SHP77 treated with DMSO at 0.1 percent for 48 hours (cell line): ENCODE measurements around the gene BLOC1S2.
"Not testable (repeated sequence)": the region's sequence is repeated elsewhere in the genome, so short reads cannot be mapped to it uniquely, and the experiment has no call there.

Experiments
- DNase-seq: peaks from one replicate; lab custom pipeline; 2025; lab: John Stamatoyannopoulos, UW

Gene BLOC1S2

GRCh38 chr10:100286051-100287033, at the start of gene BLOC1S2:
TSS of gene BLOC1S2 (minus strand) at chr10:100286680. CDS start at chr10:100286659, 21 bp downstream.
- DNase-seq: peak; percentile 52

DNA sequence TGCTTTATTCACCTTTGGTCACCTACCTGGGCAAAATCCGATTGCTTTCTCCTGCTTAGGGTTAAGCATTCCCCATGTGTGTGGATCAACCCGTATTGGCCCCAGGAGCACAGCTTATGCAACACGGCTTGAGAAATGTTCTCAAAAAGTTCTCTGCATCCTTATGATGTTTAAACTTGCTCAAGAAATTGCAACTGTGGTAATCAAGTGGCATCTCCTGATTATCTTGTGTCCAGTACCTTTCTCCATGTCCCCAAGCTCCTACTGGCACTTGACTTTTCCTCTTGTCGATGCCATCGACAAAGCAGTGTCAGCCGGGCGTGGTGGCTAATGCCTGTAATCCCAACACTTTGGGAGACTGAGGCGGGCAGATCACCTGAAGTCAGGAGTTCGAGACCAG, 48.3 kb upstream of the BLOC1S2 start:
- no peak for DNase-seq

DNA sequence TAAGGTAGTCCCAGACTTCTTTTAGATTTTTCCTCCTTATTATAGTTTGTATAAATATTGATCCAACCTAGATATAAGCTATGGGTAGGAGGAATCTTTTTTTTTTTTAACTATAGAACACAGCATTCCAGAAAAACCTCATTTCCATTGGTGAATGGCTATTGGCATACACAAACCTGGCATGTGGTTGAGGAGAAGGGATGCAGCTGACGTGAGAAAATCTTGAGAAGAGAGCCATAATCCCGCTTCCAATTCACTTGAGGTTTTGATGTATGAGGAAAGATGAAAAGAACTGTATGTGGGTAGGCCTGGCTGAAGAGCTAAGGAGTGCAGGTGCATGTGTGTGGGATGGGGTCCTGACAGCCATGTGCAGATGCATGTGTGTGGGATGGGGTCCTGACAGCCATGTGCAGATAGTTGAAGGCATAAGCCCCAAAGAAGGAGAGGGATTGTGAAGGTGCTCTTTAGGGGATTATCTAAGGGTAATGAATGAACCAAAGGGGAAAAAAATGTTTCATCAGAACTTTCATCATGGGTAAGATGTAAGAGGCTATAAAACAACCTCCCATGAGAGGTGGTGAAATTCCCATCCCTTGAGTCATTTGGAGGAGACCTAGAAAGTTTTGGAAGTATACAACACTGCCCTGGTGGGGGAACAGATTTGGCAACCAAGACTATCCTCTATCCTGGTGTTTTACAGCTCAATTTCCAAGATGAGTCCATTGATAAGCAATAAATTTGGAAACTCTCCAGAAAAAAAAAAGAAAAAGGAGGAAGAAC, 47.4 kb upstream of the BLOC1S2 start:
- DNase-seq: no peak

- no peak for DNase-seq
Measured at GRCh38 chr10:100333106-100333505, 46.6 kb upstream of the BLOC1S2 start.

DNA sequence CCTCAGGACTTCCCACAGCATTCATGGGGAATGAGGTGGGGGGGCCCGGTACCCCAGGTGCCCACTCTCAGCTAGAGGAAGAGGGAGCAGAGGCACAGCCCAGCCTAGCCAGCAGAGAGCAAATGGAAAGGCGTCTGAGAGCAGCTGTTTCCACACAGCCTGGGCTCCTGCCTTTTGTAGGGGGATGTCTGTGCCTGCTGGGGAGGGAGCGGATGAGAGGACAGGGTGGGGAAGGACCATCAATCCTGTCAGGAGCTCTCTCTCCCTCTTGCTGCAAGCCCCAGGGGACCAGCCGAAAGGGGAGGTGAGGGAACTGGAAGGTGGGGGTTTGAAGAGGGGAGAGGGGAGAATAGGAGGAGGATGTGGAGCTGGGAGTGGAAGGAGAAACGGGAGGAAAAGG, 43.6 kb upstream of the BLOC1S2 start, which contains the start of gene PKD2L1:
Gene PKD2L1, minus strand, starts transcription at position 150 of the 400 bp plus-strand sequence. Its CDS starts 125 bp downstream, at position 25.
- DNase-seq: no peak

DNA sequence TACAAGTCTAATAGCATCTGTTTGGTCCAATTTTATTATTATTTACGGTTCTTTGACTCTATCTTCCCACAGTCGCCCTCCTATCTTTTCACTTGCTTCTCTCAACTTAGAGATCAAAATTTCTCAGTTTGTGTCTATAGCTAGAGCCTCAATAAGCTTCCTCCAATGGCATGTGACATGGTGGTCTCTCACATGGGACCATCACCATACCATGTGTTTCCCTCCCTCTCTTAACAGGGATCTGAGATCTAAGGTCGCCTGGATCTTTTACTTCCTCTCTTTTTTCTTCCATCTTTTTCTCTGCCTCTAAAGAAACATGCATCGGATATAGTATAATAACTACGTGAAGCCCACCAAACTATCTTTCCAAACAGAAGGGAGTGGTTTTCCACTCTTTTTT, 41.7 kb upstream of the BLOC1S2 start:
- DNase-seq: no peak

DNA sequence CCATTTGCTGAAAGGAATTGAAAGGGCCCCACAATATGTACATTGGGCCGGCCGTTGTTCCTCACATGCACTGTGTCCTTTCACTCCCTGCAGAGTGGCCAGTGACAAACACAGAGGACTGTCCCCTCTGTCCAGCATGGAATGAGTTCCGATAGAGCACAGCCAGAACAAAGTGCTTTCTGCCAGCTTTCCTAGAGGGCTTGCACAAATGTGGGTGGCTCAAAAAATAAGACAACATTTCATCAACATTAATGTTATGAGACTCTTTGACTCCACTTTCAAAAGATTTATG, 41.2 kb upstream of the BLOC1S2 start:
- DNase-seq: no peak

GRCh38 chr10:100327007-100327717, 40.7 kb upstream of the BLOC1S2 start:
- DNase-seq: no peak

GRCh38 chr10:100325158-100325557, 38.7 kb upstream of the BLOC1S2 start:
- no peak for DNase-seq

DNA sequence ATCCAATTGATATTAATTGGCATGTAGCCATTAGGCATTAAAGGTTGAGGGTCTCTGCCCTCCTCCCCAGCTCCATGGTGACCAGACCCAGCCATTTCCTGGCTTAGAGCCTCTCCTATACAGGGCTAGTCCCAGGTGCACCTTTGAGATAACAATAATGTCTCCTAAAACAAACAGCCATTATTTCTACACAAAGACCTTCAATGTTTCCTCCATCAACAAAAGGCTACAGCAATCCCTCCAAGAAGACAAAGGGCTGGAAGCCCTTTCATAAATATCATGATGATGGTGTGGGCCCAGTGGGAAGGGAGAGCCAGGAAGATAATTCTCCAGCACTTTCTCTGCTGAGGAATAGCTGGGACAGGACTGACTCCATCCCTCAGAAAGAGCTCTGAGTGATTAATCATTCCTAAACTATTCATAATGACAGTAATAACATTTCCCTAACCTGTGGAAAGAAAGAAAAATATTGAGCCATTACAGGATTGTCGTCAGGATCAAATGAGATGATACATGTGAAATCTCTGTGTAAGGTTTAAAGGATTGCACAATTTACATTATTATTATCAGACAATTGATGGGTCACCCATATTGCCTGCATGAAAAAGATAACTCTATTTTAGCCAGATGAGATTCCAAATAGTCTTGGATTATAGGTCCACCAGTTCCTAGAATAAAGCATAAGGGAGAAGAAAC, 33.4 kb upstream of the BLOC1S2 start:
- DNase-seq: no peak

- DNase-seq: no peak
Measured at GRCh38 chr10:100318207-100318606, 31.7 kb upstream of the BLOC1S2 start.

- no peak for DNase-seq
Measured at GRCh38 chr10:100315615-100316014, 29.1 kb upstream of the BLOC1S2 start.

DNA sequence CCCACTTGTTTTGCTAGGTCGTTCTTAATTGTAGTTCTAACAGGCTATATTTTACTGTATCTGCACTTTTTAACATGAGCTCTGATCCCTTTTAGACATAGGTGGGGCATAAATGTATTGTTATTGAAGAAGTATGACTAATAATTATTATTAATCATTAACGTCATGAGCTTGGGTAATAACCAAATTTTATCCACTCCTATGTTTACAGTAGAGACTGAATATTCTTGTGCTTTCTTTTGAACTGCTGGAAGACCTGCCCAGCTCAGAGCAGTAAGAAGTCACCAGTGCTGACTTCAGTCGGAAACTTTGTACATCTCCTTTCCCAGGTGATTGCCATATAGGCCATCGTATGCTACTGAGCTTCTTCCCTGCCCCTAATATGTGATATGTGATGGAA, 24.8 kb upstream of the BLOC1S2 start:
- DNase-seq: no peak

GRCh38 chr10:100307684-100308083, 21.2 kb upstream of the BLOC1S2 start:
- no peak for DNase-seq

DNA sequence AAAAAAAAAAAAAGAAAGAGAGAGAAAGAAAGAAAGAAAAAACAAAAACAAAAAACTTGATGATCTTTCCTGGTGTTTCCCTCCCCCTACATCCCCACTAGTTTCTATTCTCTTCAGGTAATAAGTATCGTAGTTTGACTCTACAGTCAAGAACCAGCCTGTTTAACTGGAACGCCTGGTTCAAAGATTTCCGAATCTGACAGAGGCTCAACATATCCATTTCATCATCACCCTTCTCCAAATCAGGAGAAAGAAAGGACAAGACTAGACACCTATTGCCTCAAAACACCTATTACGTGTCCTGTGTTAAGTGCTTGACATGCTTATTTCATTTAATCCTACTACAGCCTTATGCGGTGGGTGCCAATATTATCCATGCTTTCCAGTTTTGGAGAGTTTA, 20.4 kb upstream of the BLOC1S2 start:
- no peak for DNase-seq

- DNase-seq: no peak
Measured at GRCh38 chr10:100304414-100304813, 17.9 kb upstream of the BLOC1S2 start.

DNA sequence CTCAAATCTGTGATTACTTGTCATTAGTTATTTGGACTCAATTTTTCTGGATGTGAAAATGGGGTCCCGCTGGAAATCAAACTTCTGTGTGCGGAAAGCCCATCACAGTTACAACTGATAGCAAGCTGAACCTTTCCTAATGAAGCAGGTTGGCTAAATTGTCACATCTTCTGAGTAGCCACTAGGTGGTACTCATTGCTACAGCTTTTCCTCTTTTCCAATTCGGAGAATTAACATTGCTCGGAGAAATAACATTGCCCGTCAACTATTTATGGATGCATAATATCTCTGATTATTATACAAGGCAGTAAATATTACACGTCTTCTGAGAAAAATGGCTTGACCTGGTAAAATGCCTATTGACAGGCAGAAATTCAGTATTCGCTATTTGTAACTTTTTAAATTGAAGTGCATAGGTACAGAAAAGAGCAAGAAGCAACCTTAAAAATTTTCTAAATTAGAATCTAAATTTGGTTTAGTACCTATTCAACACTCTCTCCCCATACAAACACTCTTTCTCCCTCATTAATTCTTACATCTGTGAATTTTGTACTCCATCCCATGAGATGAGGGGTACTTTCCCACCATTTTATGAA, 17.3 kb upstream of the BLOC1S2 start:
- no peak for DNase-seq

- not testable (repeated sequence) for DNase-seq
Measured at GRCh38 chr10:100301123-100301522, 14.6 kb upstream of the BLOC1S2 start.

- DNase-seq: no peak
Measured at GRCh38 chr10:100297242-100297641, 10.8 kb upstream of the BLOC1S2 start.

DNA sequence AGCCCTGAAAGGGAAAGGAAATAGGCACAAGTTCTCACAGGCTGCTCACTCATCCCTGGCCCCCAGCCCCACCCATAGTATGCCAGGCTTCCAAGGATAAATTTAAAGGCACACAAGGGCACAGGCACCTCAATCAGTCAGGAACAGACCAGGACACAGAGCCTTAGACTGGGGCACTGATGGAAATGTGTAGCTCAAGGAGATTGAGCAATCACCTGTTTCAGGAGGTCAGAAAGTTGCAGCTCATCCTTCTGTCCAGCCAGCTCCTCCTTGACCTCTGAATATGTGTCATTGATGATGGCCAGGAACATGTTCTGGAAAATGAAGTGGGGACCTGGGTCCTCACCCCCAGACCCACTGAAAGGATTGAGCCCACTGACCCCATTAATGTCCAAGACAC, 6.6 kb upstream of the BLOC1S2 start:
- no peak for DNase-seq

GRCh38 chr10:100292300-100292699, 5.8 kb upstream of the BLOC1S2 start:
- DNase-seq: not testable (repeated sequence)
